Measurements from ENCODE around the gene USP48.

The USP48 gene

GRCh38 chr1:21667348-21668231 is 115.4 kb downstream of the USP48 start:
- DNase-seq: no peak

GRCh38 chr1:21666576-21667320 is 116.2 kb downstream of the USP48 start:
- DNase-seq: no peak

- no peak for DNase-seq
Measured at GRCh38 chr1:21665711-21666575, 117.0 kb downstream of the USP48 start.

GRCh38 chr1:21664806-21665588 is 118.0 kb downstream of the USP48 start:
- DNase-seq: no peak

DNA sequence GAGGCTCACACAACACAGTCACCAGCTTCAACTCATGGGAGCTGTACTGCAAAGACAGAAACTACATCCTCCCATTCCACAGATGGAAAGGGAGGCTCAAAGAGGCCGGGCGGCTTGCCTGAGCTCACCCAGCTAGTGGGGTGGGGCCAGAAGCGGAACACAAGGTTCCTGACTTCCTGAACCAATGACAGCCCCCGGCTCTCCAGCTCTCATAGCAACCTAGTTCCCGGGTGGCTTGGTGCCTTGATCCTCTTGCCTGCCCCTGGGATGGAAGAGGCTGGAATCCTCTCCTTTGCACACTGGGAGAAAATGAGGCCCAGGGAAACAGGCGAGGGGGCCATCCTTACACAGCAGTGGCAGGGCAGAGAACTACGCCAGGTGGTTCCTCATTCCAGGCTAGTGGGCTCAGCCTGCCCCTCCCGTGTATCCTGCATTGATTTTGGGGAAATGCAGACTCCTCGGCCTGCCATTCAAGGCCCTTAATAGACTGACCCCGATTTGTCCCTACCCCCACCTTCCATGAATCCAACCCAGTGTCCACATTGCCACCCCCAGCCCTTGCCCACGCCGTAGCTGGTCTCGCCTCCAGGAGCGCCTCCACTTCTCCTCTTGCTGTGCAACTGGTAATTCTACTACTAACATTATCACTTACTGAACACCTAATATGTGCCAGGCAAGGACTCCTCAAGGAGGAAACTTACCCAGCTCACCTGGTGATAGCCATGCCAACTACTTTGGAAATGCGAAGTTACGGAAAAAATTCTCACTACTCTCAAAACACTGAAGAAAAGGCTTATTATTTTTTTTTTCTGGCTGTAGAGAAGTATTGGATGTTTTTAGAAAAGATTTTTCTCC is 118.8 kb downstream of the USP48 start:
- DNase-seq: no peak

DNA sequence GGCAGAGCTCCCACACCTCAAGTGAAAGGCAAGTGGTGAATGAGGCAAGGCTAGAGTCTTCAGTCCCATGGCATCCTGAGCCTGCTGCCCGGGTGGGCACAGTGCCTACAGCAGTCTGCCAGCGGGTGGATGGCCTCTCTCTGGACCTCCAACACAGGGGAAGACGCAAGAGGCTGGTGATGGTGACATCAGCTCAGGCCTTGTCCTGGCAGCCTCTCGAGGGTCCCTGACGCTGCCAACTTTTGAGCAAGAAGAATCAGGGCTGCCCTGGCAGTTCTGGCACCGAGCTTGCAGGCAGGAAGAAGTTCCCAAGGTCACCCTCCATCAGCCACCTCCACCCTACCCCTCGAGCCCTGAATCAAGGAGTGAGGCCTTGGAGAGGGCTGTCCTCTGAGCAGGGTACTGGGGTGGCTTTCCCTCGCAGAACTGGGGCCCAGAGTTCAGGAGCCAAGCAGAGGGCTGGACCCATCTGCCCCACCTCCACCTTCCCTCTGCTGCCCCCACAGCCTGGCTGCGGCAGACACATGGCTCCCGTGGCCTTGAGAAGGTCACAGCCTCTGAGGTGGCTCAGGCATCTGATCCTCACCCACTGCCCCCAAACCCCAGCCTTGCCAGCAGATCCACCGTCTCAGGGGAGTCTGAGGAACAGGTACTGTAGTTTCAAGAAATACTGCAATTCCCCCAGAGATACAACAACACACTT is 119.5 kb downstream of the USP48 start:
- no peak for DNase-seq

GRCh38 chr1:21662426-21663247 is 120.3 kb downstream of the USP48 start:
- DNase-seq: no peak

GRCh38 chr1:21661886-21662285 is 121.1 kb downstream of the USP48 start:
- DNase-seq: no peak

GRCh38 chr1:21659924-21660326 is 123.0 kb downstream of the USP48 start:
- no peak for DNase-seq

- DNase-seq: no peak
Measured at GRCh38 chr1:21659099-21659923, 123.6 kb downstream of the USP48 start.

- DNase-seq: no peak
Measured at GRCh38 chr1:21657456-21658190, 125.3 kb downstream of the USP48 start.

- DNase-seq: no peak
Measured at GRCh38 chr1:21655748-21656147, 127.2 kb downstream of the USP48 start.

- no peak for DNase-seq
Measured at GRCh38 chr1:21655259-21655658, 127.7 kb downstream of the USP48 start.

- no peak for DNase-seq
Measured at GRCh38 chr1:21654209-21654608, 128.7 kb downstream of the USP48 start.

DNA sequence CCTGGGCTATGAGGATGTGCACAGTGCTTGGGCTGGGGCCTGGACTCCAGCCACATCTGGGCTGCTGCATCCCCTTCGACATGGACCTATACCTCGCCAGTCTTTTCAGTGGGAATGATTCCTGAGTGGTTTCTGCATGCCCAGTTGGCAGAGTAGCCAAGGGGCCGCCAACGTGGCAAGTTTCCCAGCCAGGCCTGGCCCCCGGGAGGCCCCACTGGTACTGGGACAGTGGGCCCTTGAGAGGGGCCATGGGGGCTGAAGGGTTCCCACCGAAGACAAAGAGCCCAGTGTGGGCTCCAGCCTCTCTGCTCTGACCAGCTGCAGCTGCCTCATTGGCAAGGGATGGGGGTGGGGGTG is 129.2 kb downstream of the USP48 start:
- no peak for DNase-seq

DNA sequence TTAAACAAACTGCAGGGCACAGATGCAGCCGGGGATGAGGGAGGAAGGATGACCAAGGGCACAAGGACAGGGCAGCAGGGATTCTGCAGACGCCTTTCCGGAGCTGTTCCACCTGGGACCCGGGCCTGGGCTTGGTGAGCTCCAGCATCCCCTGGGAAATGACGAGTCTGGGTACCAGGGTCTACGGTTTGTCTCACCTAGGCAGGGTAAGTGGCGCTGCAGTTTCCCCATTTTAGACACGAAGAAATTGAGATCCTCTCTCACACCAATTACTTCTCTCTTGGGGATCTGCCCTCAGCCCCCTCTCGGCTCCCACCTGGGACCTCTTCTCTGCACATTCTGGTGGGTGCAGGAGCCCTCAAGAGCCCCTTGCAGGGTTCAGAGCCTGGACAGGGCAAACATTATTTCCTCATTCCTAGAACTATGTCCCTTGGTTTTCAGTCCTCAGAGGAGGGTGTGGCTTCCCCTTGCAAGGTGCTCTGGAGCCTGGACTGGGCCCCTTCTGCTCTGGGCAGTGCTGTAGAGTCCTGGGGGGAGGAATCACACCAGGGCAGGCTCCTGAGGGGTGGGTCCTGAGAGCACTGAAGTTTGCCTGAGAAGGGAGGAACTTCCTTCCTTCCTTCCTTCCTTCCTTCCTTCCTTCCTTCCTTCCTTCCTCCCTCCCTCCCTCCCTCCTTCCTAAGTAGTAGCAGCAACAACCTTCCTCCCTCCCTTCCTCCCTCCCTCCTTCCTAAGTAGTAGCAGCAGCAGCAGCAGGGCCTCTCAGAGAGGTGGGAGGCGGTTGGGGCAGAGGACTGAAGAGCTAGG is 129.8 kb downstream of the USP48 start:
- no peak for DNase-seq

Data from SIG-M5 (cell line).